Activated CD8-positive, alpha-beta memory T cell treated with anti-CD3 and anti-CD28 coated beads for 24 hours (primary cell): ENCODE results near the gene HSPD1.
A peak's percentile ranks its signal among the peaks of the same experiment; 100 is the strongest.
"Not testable (repeated sequence)": the region's sequence is repeated elsewhere in the genome, so short reads cannot be mapped to it uniquely, and the experiment has no call there.

Experiments
- DNase-seq: peaks from one replicate; pipeline ENCODE4 v3.0.0-alpha.2; 2020

Gene HSPD1

GRCh38 chr2:197495433-197496134 lies 4.1 kb downstream of the HSPD1 start:
- no peak for DNase-seq

DNA sequence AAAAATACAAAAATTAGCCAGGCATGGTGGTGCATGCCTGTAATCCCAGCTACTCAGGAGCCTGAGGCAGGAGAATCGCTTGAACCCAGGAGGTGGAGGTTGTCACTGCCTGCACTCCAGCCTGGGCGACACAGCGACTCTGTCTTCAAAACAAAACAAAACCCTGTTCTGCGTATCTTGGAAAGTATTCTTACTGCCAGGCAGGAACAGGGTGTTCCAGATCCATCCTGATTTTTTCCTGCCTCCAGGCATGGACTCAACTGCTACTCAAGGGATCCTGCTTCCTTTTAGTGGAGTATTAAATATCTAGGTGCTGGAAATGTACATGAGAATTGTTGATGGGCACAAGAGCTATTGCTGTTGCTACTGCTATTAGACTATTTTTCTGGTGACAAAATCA lies 12.3 kb downstream of the HSPD1 start:
- no peak for DNase-seq

- DNase-seq, result no peak
Observed at GRCh38 chr2:197486175-197486574, 13.5 kb downstream of the HSPD1 start.

DNA sequence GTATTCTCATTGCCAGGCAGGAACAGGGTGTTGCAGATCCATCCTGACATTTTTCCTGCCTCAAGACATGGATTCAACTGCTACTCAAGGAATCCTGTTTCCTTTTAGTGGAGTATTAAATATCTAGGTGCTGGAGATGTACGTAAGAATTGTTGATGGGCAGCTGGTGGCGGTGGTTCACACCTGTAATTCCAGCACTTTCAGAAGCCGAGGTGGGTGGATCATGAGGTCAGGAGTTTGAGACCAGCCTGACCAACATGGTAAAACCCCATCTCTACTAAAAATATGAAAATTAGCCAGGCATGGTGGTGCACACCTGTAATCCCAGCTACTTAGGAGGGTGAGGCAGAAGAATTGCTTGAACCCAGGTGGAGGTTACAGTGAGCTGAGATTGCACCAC lies 15.4 kb downstream of the HSPD1 start:
- not testable (repeated sequence) for DNase-seq

GRCh38 chr2:197480165-197481036 lies 19.2 kb downstream of the HSPD1 start:
- DNase-seq, result no peak

DNA sequence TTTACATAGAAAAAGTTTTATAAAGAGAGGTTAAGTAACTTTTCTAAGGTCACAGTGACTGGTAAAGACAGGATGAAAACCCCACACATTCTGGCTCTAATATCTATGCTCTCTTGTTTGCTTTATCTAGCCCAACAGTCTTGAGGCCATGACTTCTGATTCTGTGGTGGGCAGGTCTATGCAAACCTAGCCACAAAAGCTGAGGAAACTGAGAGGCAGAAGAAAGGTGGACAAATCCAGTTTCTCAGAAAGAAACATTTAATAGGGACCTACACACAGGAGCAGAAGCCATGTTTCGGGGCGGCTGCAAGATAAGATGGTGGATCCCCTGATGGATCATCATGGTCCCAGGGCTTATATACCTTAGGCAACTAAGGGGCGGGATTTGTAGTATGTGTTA lies 21.8 kb downstream of the HSPD1 start:
- DNase-seq, result no peak

GRCh38 chr2:197472166-197472565 lies 27.5 kb downstream of the HSPD1 start:
- no peak for DNase-seq

DNA sequence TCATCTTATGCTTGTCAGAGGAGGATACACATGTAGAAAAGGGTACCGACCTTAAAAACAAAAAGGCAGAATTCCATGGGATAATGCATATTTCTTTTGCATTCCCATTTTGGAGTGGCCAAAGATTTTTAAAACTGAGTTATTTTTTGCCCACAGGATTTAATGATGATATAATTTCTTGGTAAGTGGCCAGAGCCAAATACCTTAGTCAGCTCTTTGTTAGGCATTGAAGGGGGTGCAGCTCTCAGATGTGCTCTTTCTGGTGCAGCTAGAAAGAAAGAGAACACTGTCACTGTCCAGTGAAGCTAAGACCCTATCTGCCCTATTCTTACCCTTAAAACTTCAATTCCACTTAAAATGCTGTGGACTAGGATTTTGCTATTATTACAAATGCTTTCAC lies 35.5 kb downstream of the HSPD1 start:
- no peak for DNase-seq

- DNase-seq, result no peak
Observed at GRCh38 chr2:197461057-197461456, 38.6 kb downstream of the HSPD1 start.

- no peak for DNase-seq
Observed at GRCh38 chr2:197460649-197461048, 39.0 kb downstream of the HSPD1 start.

- DNase-seq, result no peak
Observed at GRCh38 chr2:197455428-197455827, 44.2 kb downstream of the HSPD1 start.

GRCh38 chr2:197454923-197455322 lies 44.7 kb downstream of the HSPD1 start:
- no peak for DNase-seq

- DNase-seq, result no peak
Observed at GRCh38 chr2:197453914-197454398, 45.7 kb downstream of the HSPD1 start.

- DNase-seq, result peak; percentile 96
Observed at GRCh38 chr2:197453123-197453913, 46.3 kb downstream of the HSPD1 start, which contains the start of gene COQ10B. TSS of gene COQ10B (plus strand) at chr2:197453552. CDS start at chr2:197453561, 9 bp downstream.

- no peak for DNase-seq
Observed at GRCh38 chr2:197452754-197453122, 46.9 kb downstream of the HSPD1 start.

GRCh38 chr2:197450935-197451358 lies 48.7 kb downstream of the HSPD1 start:
- DNase-seq, result not testable (repeated sequence)

DNA sequence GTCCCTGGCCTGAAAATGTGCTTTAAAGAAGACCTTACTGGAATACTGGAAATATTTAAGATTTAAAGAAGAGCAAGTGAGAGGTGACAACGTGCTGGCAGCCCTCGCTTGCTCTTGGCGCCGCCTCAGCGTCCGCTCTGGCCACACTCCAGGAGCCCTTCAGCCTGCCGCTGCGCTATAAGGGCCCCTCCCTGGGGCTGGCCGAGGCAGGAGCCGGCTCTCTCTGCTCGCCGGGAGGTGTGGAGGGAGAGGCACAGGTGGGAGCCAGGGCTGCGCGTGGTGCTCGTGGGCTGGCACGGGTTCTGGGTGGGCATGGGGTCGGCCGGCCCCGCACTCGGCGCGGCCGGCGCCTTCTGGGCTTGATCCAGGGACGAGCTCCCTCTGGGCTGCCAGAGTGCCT lies 49.2 kb downstream of the HSPD1 start:
- DNase-seq, result no peak

DNA sequence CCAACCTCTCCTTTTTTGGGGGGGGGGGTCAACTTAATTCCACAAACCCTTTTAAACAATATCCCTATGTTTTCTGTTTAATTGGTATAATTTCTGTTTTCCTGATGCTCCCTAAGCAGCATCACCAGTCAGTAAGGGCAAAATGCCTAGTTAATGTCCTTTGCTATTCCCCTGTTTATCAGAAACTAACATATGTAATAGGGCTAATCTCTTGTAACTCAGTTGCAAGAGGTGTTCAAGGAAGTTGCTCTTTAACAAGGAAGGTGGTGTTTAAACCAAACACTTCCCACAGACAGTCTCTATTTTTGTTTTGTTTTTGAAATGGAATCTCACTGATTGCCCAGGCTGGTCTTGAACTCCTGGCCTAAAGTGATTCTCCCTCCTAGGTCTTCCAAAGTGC lies 52.8 kb downstream of the HSPD1 start:
- DNase-seq, result no peak

- DNase-seq, result no peak
Observed at GRCh38 chr2:197445746-197446145, 53.9 kb downstream of the HSPD1 start.

DNA sequence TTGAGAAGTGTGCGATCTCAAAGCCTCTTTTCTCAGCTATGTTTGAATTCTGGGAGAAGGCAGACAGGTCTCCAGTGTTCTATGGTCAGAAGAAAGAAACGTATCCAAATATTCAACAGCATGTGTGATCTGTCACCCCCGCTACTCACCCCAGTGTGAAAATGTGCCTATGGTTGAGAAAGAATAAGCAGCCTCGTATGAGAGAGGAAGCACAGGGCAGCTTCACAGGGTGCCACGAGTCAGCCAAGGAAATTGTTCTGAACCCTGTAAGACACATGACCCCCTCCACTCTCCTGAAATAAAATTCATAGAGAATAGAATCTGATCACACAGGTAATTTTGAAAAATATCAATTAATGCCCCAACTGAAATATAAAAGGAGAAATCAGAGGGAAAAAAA lies 56.8 kb downstream of the HSPD1 start:
- no peak for DNase-seq

GRCh38 chr2:197437380-197437779 lies 62.3 kb downstream of the HSPD1 start:
- no peak for DNase-seq
